ENCODE data around the gene RNF20.

Gene RNF20

GRCh38 chr9:101591787-101592446 is 58.3 kb downstream of the RNF20 start:
- no peaks in the 10 kb centered on the region for H3F3A ChIP-seq (ENCODE audit: low read depth)
- H4K20me1 ChIP-seq (ENCODE audit: insufficient read depth, low read length, poor library complexity, severe bottlenecking) = no peaks in the 10 kb centered on the region
- no peaks in the 10 kb centered on the region for H3K79me2 ChIP-seq (ENCODE audit: insufficient read depth, low read length)
- no peaks in the 10 kb centered on the region for H3K4me1 ChIP-seq (ENCODE audit: insufficient read depth, low read length, poor library complexity, severe bottlenecking)
- no peak overlapping the region for H3K9ac ChIP-seq (ENCODE audit: low read depth, low read length, poor library complexity, severe bottlenecking)
- TF ChIP-seq EZH2phosphoT487 (IDR thresholded peaks at IDR 0.05; ENCODE audit: borderline replicate concordance) = no peak
- TF ChIP-seq CTCF (conservative IDR thresholded peaks at IDR 0.05; ENCODE audit: low read length) = no peak
- H3K36me3 ChIP-seq (ENCODE audit: insufficient read depth, low read length) = no peaks in the 10 kb centered on the region
- no peak overlapping the region for H3K4me2 ChIP-seq (ENCODE audit: low read depth, low read length, poor library complexity, severe bottlenecking)
- H2AFZ ChIP-seq (ENCODE audit: low read length) = no peak overlapping the region
- no peaks in the 10 kb centered on the region for H3K27me3 ChIP-seq (ENCODE audit: insufficient read depth, low read length, poor library complexity, severe bottlenecking)
- no peak overlapping the region for H3K4me3 ChIP-seq (ENCODE audit: low read length, poor library complexity, severe bottlenecking)
- H3K9me3 ChIP-seq (ENCODE audit: insufficient read depth, low read depth, low read length) = no peaks in the 10 kb centered on the region
- no peaks in the 10 kb centered on the region for H3K9me2 ChIP-seq (replicated peaks; ENCODE audit: low read depth, low read length)

GRCh38 chr9:101592788-101593187 is 59.1 kb downstream of the RNF20 start:
- no peaks in the 10 kb centered on the region for H3K9me3 ChIP-seq (ENCODE audit: insufficient read depth, low read depth, low read length)
- no peaks in the 10 kb centered on the region for H3K79me2 ChIP-seq (ENCODE audit: insufficient read depth, low read length)
- H2AFZ ChIP-seq (ENCODE audit: low read length) = no peak overlapping the region
- H4K20me1 ChIP-seq (ENCODE audit: insufficient read depth, low read length, poor library complexity, severe bottlenecking) = no peaks in the 10 kb centered on the region
- no peak for TF ChIP-seq EZH2phosphoT487 (IDR thresholded peaks at IDR 0.05; ENCODE audit: borderline replicate concordance)
- TF ChIP-seq CTCF (conservative IDR thresholded peaks at IDR 0.05; ENCODE audit: low read length) = no peak
- no peaks in the 10 kb centered on the region for H3K4me1 ChIP-seq (ENCODE audit: insufficient read depth, low read length, poor library complexity, severe bottlenecking)
- no peaks in the 10 kb centered on the region for H3F3A ChIP-seq (ENCODE audit: low read depth)
- H3K9me2 ChIP-seq (replicated peaks; ENCODE audit: low read depth, low read length) = no peaks in the 10 kb centered on the region
- H3K9ac ChIP-seq (ENCODE audit: low read depth, low read length, poor library complexity, severe bottlenecking) = no peak overlapping the region
- H3K4me2 ChIP-seq (ENCODE audit: low read depth, low read length, poor library complexity, severe bottlenecking) = no peak overlapping the region
- no peaks in the 10 kb centered on the region for H3K27me3 ChIP-seq (ENCODE audit: insufficient read depth, low read length, poor library complexity, severe bottlenecking)
- no peak overlapping the region for H3K4me3 ChIP-seq (ENCODE audit: low read length, poor library complexity, severe bottlenecking)
- no peaks in the 10 kb centered on the region for H3K36me3 ChIP-seq (ENCODE audit: insufficient read depth, low read length)

GRCh38 chr9:101593345-101593744 is 59.7 kb downstream of the RNF20 start:
- Histone ChIP-seq H3K9me3 (ENCODE audit: insufficient read depth, low read depth, low read length) (no peaks in the 10 kb centered on the region), H3K27me3 (ENCODE audit: insufficient read depth, low read length, poor library complexity, severe bottlenecking) (no peaks in the 10 kb centered on the region), H3K4me3 (ENCODE audit: low read length, poor library complexity, severe bottlenecking) (no peak overlapping the region), H3K79me2 (ENCODE audit: insufficient read depth, low read length) (no peaks in the 10 kb centered on the region), H3K9ac (ENCODE audit: low read depth, low read length, poor library complexity, severe bottlenecking) (no peak overlapping the region), H3F3A (ENCODE audit: low read depth) (no peaks in the 10 kb centered on the region), H3K4me2 (ENCODE audit: low read depth, low read length, poor library complexity, severe bottlenecking) (no peak overlapping the region), H4K20me1 (ENCODE audit: insufficient read depth, low read length, poor library complexity, severe bottlenecking) (no peaks in the 10 kb centered on the region), H3K9me2 (replicated peaks; ENCODE audit: low read depth, low read length) (no peaks in the 10 kb centered on the region), H3K4me1 (ENCODE audit: insufficient read depth, low read length, poor library complexity, severe bottlenecking) (no peaks in the 10 kb centered on the region), H2AFZ (ENCODE audit: low read length) (no peak overlapping the region), H3K36me3 (ENCODE audit: insufficient read depth, low read length) (no peaks in the 10 kb centered on the region)
- TF ChIP-seq EZH2phosphoT487 (IDR thresholded peaks at IDR 0.05; ENCODE audit: borderline replicate concordance) (no peak), CTCF (conservative IDR thresholded peaks at IDR 0.05; ENCODE audit: low read length) (no peak)
